IPS DF 4.7 (cell line): ENCODE measurements around the gene PMFBP1.

Experiments used
- DNase-seq: peaks from one replicate; pipeline ENCODE4 v3.0.0-alpha.2; 2013; ENCODE audit warnings: low spot score; ENCODE audit errors: extremely low read depth

PMFBP1 gene

GRCh38 chr16:72189865-72190371 is 18.0 kb upstream of the PMFBP1 start:
- no peak for DNase-seq

DNA sequence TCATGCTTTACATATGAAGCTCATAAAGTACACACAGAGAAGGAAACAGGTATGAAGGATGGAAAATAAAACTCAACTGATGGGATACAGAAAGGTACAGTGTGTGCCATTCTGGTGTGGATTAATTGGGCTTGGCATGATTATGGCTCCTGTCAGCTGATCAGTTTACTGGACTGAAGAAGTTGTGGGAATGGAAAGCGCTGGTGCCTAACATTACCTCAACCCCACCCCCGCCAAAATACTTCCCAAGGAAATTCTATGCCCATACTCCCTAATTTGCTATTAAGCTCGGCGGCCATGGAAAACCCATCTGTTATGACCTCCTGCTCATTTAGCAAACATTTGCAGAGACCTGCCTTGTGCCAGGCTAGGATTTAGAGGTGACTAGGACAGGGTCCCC is 16.6 kb upstream of the PMFBP1 start:
- no peak for DNase-seq

GRCh38 chr16:72187551-72187950 is 15.6 kb upstream of the PMFBP1 start:
- DNase-seq = no peak

GRCh38 chr16:72182976-72183375 is 11.0 kb upstream of the PMFBP1 start:
- DNase-seq = no peak

DNA sequence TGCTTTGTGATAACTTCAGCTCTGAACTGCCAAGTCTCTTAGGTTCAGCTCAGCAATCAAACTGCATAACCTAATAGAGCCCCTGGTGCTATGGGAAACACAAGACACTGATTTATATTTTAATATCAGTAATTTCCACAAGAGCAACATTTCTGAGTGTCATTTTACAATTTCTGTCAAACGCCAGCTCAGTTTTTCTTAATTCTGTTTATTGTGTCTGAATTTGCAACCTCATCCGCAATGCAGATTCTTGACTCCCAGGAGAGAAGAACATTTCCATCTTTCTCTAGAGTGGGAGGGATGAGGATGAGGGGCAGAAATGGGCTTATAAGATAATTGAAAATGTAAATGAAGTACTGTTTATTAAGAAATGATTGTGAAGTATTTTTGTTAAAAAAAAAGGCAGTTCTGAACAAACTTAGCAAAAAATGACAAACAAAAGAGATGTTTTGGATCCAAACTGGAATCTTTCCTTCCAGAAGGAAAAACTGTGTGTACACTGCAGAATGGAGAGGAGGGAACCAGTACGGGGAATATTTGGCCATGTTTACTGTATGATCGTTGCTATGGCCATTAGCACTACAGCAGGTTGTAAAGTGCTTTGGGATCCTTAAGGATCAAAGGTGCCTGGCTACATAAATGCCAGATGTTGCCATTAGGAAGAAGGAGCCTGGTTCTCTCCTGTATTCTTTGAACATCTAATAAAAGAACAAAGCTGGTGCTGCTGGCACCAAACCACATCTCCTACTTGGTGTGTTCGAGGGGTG is 7.4 kb upstream of the PMFBP1 start:
- no peak for DNase-seq

- DNase-seq = no peak
Observed at GRCh38 chr16:72174726-72175125, 2.8 kb upstream of the PMFBP1 start.

- no peak for DNase-seq
Observed at GRCh38 chr16:72173997-72174396, 2.0 kb upstream of the PMFBP1 start.

GRCh38 chr16:72171236-72171635 is 719 bp downstream of the PMFBP1 start:
- no peak for DNase-seq

GRCh38 chr16:72169708-72170107 is 2.2 kb downstream of the PMFBP1 start:
- no peak for DNase-seq

- DNase-seq = no peak
Observed at GRCh38 chr16:72168365-72168764, 3.6 kb downstream of the PMFBP1 start.

- DNase-seq = no peak
Observed at GRCh38 chr16:72166954-72167561, 4.9 kb downstream of the PMFBP1 start.

DNA sequence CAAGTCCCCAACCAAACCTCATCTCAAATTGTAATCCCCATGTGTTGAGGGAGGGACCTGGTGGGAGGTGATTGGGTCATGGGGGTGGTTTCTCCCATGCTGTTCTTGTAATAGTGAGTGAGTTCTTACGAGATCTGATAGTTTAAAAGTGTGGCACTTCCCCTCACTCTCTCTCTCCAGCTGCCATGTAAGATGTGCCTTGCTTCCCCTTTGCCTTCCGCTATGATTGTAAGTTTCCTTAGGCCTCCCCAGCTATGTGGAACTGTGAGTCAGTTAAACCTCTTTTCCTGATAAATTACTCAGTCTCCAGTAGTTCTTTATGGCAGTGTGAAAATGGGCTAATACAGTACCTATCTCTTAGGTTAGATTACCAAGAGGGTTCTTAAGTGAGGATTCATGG is 5.8 kb downstream of the PMFBP1 start:
- DNase-seq = no peak

- DNase-seq = no peak
Observed at GRCh38 chr16:72164691-72165090, 7.3 kb downstream of the PMFBP1 start.

GRCh38 chr16:72162105-72162692 is 9.8 kb downstream of the PMFBP1 start:
- DNase-seq = no peak

GRCh38 chr16:72159801-72160200 is 12.2 kb downstream of the PMFBP1 start:
- DNase-seq = no peak

- DNase-seq = no peak
Observed at GRCh38 chr16:72159386-72159785, 12.6 kb downstream of the PMFBP1 start.

DNA sequence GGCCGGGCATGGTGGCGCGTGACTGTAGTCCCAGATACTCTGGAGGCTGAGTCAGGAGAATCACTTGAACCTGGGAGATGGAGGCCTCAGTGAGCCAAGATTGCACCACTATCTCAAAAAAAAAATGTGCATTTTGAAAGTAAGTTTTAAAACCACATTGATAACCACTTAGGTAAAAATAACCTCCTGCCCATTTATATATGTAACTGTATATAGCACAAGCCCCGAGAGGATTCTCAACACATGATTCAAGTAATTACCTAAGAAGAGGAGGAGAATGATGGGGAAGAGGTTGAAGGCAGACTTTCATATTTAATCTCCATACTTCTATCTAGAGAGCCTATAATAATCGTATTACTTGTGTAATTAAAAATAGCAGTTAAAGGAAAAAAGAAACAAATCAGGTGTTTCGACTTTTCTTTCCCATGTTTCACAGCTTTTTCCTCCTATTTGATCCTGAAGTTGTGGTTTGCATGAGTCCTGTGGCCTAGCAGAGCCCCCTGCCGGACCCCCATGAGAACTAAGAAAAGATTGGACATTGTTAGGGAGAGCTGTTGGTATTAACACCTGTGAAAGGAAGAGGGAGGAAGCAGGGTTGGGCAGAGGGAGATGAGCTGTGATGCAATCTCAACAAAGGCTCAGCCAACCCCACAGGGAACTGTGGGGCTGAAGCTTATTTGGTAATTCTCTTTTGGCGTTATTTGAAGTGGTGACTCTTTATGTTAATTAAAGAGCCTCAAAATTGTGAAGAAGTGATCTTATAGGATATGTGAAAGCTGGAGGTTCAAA is 22.1 kb downstream of the PMFBP1 start:
- DNase-seq = no peak

GRCh38 chr16:72142476-72142875 is 29.5 kb downstream of the PMFBP1 start:
- DNase-seq = no peak

GRCh38 chr16:72139908-72140307 is 32.0 kb downstream of the PMFBP1 start:
- no peak for DNase-seq

- no peak for DNase-seq
Observed at GRCh38 chr16:72138064-72138572, 33.8 kb downstream of the PMFBP1 start.

DNA sequence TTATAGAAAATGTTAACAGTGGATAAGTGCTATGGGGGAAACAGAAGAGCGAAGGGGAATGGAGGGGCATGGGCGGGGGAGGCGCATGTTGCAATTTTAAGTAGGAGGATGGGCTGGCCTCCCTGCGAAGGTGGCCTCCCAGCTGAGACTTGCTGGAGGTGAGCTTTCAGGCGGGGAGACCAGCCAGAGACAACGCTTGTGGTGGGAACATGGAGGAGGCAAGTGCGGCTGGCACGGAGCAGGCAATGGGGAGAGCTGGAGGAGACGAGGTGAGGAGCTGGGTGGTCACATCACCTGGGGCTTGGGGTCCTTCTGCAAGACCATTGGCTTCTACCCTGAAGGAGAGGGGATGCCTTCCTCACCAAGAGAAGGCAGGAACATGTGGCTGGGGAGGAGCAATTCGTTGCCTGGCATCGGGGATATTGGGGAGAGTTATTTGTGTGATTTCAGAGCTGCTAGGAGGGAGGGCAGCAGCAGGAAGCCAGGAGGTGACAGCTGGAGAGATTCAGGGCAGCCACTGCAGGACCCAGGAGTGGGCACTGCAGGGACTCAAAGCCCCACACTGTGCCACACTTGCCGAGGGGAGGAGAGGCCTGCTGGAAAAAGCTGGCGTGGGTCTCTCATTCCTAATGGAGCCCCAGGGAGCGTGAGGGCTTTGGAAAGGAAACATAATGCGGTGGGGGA is 34.4 kb downstream of the PMFBP1 start:
- no peak for DNase-seq
